Progenitor cell of endocrine pancreas (in vitro differentiated cells): Measurements from ENCODE around the gene NLRX1. TPM values are rescaled to one million over a fixed set of nuclear protein-coding genes. Genes with fewer than 3 reads are reported as not detected.
"Not testable (repeated sequence)": the region's sequence is repeated elsewhere in the genome, so short reads cannot be mapped to it uniquely, and the experiment has no call there.

ENCODE experiments used
- DNase-seq: peaks from one replicate; pipeline ENCODE4 v3.0.0; 2021; ENCODE audit warnings: low spot score; ENCODE audit not compliant: unreplicated experiment
- H3K27ac Mint-ChIP-seq: 2 replicates; pipeline ENCODE4 v1.8.0; 2021; ENCODE audit warnings: mild to moderate bottlenecking, moderate library complexity, mixed read lengths
- H3K27me3 Mint-ChIP-seq: 2 replicates; pipeline ENCODE4 v1.8.0; 2021; ENCODE audit warnings: mixed read lengths
- H3K36me3 Mint-ChIP-seq: 2 replicates; pipeline ENCODE4 v1.8.0; 2022; ENCODE audit warnings: mixed read lengths; ENCODE audit not compliant: insufficient read depth
- H3K4me1 Mint-ChIP-seq: 2 replicates; pipeline ENCODE4 v1.8.0; 2021; ENCODE audit warnings: low read depth, mixed read lengths
- H3K4me3 Mint-ChIP-seq: 2 replicates; pipeline ENCODE4 v1.8.0; 2021; ENCODE audit warnings: low read depth, mild to moderate bottlenecking, moderate library complexity, mixed read lengths
- H3K9me3 Mint-ChIP-seq: 2 replicates; pipeline ENCODE4 v1.8.0; 2021; ENCODE audit warnings: low read depth, mixed read lengths
- CTCF ChIP-seq: fragments of 200-600 bp; sonication (generic); IDR thresholded peaks from one replicate; pipeline ENCODE4 v1.5.0; 2021; ENCODE audit warnings: antibody characterized with exemption, mild to moderate bottlenecking; ENCODE audit not compliant: unreplicated experiment
- total RNA-seq: library from RNA; stranded (reverse); gene quantifications from 2 replicates; pipeline ENCODE4 v1.2.1, GENCODE V29; 2021

The NLRX1 gene
- total RNA-seq, 1 donor from 2014 or later = 15.9 TPM

DNA sequence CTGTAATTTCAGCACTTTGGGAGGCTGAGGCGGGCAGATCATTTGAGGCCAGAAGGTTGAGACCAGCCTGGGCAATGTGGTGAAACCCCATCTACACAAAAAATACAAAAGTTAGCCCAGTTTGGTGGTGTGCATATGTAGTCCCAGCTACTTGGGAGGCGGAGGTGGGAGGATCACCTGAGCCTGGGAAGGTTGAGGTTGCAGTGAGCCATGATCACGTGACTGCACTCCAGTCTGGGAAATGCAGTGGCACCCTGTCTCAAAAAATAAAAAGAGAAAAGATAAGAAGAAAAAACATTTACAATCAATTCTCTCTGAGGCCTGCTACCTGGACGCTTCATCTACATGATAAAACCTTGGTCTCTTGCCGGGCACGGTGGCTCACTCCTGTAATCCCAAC is 30.4 kb downstream of the NLRX1 start:
- no peaks in the 10 kb centered on the region for H3K9me3 Mint-ChIP-seq
- peaks cover 11% of the 10 kb centered on the region for H3K4me1 Mint-ChIP-seq
- no peaks in the 10 kb centered on the region for H3K36me3 Mint-ChIP-seq
- DNase-seq = no peak
- H3K27ac Mint-ChIP-seq = no peak overlapping the region
- no peak for TF ChIP-seq CTCF
- no peaks in the 10 kb centered on the region for H3K27me3 Mint-ChIP-seq
- no peak overlapping the region for H3K4me3 Mint-ChIP-seq

GRCh38 chr11:119201236-119201635 is 32.7 kb downstream of the NLRX1 start:
- not testable (repeated sequence) for H3K27ac Mint-ChIP-seq, H3K9me3 Mint-ChIP-seq, DNase-seq, H3K27me3 Mint-ChIP-seq, H3K36me3 Mint-ChIP-seq, H3K4me3 Mint-ChIP-seq
- H3K4me1 Mint-ChIP-seq = peaks cover 11% of the 10 kb centered on the region

GRCh38 chr11:119202554-119202953 is 34.0 kb downstream of the NLRX1 start:
- Mint-ChIP-seq H3K9me3 (no peaks in the 10 kb centered on the region), H3K36me3 (no peaks in the 10 kb centered on the region), H3K4me1 (peaks cover 15% of the 10 kb centered on the region), H3K4me3 (no peak overlapping the region), H3K27ac (no peak overlapping the region), H3K27me3 (no peaks in the 10 kb centered on the region)
- DNase-seq = no peak
- TF ChIP-seq CTCF = no peak

GRCh38 chr11:119204066-119204465 is 35.5 kb downstream of the NLRX1 start:
- no peak for DNase-seq
- Mint-ChIP-seq H3K4me1 (peaks cover 18% of the 10 kb centered on the region), H3K27ac (no peak overlapping the region), H3K27me3 (no peaks in the 10 kb centered on the region), H3K9me3 (no peaks in the 10 kb centered on the region), H3K4me3 (no peak overlapping the region), H3K36me3 (no peaks in the 10 kb centered on the region)
- TF ChIP-seq CTCF = no peak

DNA sequence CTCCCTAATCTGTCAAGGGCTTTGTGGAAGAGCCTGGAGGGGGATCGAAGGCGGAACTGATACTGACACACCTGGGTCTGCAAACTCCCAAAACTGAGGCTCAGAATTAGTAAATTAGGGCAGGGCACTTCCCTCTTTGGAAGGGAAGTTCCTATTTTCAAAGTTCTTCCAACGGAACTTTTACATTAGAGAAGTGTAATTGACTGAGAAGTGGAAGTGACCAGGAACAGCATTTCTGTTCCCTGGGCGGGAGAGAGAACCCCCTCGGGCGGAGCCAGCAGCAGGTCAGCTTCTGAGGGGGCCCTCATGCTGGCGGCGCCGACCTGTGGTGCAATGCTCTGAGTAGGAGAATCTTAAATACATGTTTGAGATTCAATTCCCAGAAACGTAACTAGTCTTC is 36.6 kb downstream of the NLRX1 start:
- Mint-ChIP-seq H3K27ac (peak overlapping the region; percentile 89), H3K36me3 (no peaks in the 10 kb centered on the region), H3K9me3 (no peaks in the 10 kb centered on the region), H3K4me3 (peak overlapping the region; percentile 99), H3K4me1 (peaks cover 18% of the 10 kb centered on the region), H3K27me3 (no peaks in the 10 kb centered on the region)
- no peak for TF ChIP-seq CTCF
- no peak for DNase-seq

DNA sequence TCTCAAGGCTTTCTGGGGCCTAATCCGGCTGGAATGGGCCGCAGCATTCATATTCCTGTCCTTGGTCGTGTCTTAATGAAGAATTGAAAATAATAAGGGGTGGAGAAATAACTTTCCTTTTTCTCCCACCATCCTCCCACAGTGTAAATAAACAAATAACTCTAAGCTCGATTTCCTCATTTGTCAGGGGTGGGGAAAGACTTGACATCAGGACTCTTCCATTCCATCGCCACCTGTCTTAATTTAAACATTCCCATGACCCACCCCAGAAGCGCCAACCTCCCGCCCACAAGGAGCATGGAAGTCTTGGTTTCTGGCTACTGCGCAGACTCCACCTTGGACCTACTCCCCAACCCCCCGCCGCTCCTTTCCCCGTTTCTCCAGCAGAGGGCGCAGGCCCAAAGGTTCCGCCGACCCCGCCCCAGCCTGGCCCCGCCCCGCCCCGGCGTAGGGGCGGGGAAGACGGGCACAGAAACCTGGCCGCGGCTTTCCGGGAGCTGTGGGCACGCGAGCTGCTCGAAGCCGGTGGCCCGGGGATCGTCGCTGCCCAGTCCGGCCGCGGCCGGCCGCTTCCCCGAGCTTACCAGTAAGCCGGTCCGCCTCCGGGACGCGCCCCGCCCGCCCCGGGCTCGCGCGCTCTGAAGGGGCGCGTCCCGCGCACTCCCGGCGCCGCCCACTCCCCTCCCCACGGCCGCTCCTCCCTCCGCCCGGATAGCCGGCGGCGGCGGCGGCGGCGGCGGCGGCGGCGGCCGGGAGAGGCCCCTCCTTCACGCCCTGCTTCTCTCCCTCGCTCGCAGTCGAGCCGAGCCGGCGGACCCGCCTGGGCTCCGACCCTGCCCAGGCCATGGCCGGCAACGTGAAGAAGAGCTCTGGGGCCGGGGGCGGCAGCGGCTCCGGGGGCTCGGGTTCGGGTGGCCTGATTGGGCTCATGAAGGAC is 37.3 kb downstream of the NLRX1 start, which contains the start of gene CBL:
Gene CBL (plus strand): TSS at position 766 of the 937 bp plus-strand sequence. CDS start 79 bp downstream, at position 845.
- peak within 1 kb of the TSS; percentile 95 for H3K27ac Mint-ChIP-seq
- H3K27me3 Mint-ChIP-seq = no peaks in the 10 kb centered on the region
- DNase-seq = peak; percentile 98
- H3K36me3 Mint-ChIP-seq = no peaks in the 10 kb centered on the region
- peaks cover 18% of the 10 kb centered on the region for H3K4me1 Mint-ChIP-seq
- H3K9me3 Mint-ChIP-seq = no peaks in the 10 kb centered on the region
- TF ChIP-seq CTCF = peak; percentile 97
- H3K4me3 Mint-ChIP-seq = peak within 1 kb of the TSS; percentile 99
